Neural progenitor cell (in vitro differentiated cells): ENCODE measurements around the gene MYO6.

ENCODE experiments used
- EZH2 ChIP-seq: fragments of 200-600 bp; sonication (generic); IDR thresholded peaks from 2 replicates; pipeline ENCODE4 v1.6.1; 2017; ENCODE audit warnings: antibody characterized with exemption, mild to moderate bottlenecking, moderate library complexity
- TF ChIP-seq, protein P1 (sequence below): fragments of 200-600 bp; sonication (generic); IDR thresholded peaks from 2 replicates; pipeline ENCODE4 v1.5.1; 2017; ENCODE audit warnings: antibody characterized with exemption, mild to moderate bottlenecking

DNA sequence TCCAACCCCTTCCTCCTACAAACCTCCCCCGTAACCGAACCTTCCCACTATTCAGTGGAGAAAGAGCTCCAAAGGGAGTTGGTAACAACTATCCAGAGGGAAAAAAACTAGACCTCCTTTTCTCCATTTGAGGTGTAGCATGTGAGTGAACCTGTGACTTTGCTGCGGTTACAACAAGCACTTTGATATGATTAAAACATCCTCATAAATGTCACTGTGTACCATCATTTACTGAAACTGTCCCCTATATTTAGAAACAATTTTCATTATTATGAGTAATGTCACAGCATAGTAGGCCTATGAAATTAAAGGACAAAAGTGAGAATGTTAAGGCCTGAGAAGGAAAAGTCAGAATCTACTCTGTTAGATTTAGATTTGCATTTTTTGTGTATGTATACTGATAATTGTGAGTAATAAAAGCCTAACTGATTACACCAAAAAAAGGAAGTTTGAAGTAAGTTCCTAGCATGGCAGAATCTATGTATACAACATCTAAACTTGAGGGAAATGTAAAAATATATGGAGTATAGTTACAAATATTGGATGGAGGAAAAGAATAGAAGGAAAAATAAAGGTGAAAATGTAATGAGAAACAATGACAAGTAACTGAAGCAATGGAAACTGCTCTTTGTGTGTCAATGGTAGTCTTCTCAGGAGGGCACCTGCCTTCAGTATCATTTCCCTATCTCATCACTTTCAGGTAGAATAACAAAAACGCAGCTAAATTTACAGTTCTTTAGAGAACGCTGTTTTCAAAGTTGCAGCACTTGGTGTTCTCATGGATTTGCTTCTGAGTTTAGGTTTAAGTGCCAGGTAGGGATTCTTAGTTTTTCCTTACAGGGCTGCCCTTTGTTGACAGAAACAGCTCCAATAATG, 177.5 kb downstream of the MYO6 start:
- no peak for TF ChIP-seq EZH2
- TF ChIP-seq, protein P1, sequence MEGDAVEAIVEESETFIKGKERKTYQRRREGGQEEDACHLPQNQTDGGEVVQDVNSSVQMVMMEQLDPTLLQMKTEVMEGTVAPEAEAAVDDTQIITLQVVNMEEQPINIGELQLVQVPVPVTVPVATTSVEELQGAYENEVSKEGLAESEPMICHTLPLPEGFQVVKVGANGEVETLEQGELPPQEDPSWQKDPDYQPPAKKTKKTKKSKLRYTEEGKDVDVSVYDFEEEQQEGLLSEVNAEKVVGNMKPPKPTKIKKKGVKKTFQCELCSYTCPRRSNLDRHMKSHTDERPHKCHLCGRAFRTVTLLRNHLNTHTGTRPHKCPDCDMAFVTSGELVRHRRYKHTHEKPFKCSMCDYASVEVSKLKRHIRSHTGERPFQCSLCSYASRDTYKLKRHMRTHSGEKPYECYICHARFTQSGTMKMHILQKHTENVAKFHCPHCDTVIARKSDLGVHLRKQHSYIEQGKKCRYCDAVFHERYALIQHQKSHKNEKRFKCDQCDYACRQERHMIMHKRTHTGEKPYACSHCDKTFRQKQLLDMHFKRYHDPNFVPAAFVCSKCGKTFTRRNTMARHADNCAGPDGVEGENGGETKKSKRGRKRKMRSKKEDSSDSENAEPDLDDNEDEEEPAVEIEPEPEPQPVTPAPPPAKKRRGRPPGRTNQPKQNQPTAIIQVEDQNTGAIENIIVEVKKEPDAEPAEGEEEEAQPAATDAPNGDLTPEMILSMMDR: no peak
